DMS79 (cell line): ENCODE measurements around the gene PROX1.

Experiments used
- DNase-seq: peaks from one replicate; lab custom pipeline; 2025; lab: John Stamatoyannopoulos, UW

Gene PROX1

GRCh38 chr1:214022810-214023425 lies 35.1 kb downstream of the PROX1 start:
- DNase-seq, result no peak

GRCh38 chr1:214026985-214027384 lies 39.2 kb downstream of the PROX1 start:
- no peak for DNase-seq

GRCh38 chr1:214027498-214027897 lies 39.7 kb downstream of the PROX1 start:
- DNase-seq, result no peak

GRCh38 chr1:214028095-214028494 lies 40.3 kb downstream of the PROX1 start:
- DNase-seq, result no peak

GRCh38 chr1:214028649-214029406 lies 41.1 kb downstream of the PROX1 start:
- no peak for DNase-seq

GRCh38 chr1:214029796-214030195 lies 42.0 kb downstream of the PROX1 start:
- no peak for DNase-seq

GRCh38 chr1:214031267-214031650 lies 43.5 kb downstream of the PROX1 start:
- DNase-seq, result no peak

GRCh38 chr1:214037468-214037867 lies 49.7 kb downstream of the PROX1 start:
- DNase-seq, result no peak

- DNase-seq, result no peak
Measured at GRCh38 chr1:214039394-214040018, 51.7 kb downstream of the PROX1 start.

- DNase-seq, result no peak
Measured at GRCh38 chr1:214043167-214043566, 55.4 kb downstream of the PROX1 start.

GRCh38 chr1:214044438-214045214 lies 56.9 kb downstream of the PROX1 start:
- DNase-seq, result no peak

GRCh38 chr1:214050513-214051401 lies 63.0 kb downstream of the PROX1 start:
- no peak for DNase-seq

- DNase-seq, result no peak
Measured at GRCh38 chr1:214051786-214052185, 64.0 kb downstream of the PROX1 start.

- no peak for DNase-seq
Measured at GRCh38 chr1:214058076-214058475, 70.3 kb downstream of the PROX1 start.

GRCh38 chr1:214066190-214066589 lies 78.4 kb downstream of the PROX1 start:
- DNase-seq, result no peak

- DNase-seq, result no peak
Measured at GRCh38 chr1:214066936-214067335, 79.2 kb downstream of the PROX1 start.

GRCh38 chr1:214067397-214067796 lies 79.6 kb downstream of the PROX1 start:
- no peak for DNase-seq

- no peak for DNase-seq
Measured at GRCh38 chr1:214067853-214068703, 80.3 kb downstream of the PROX1 start.

- no peak for DNase-seq
Measured at GRCh38 chr1:214068979-214069378, 81.2 kb downstream of the PROX1 start.

- DNase-seq, result no peak
Measured at GRCh38 chr1:214071469-214071868, 83.7 kb downstream of the PROX1 start.
